K562 (cell line): ENCODE measurements around the gene DAGLA.

ENCODE experiments used
- E2F6 ChIP-seq, 2 experiments: IDR thresholded peaks; 2 replicates each; pipeline ENCODE4 v1.6.1; 2011; ENCODE audit warnings: borderline replicate concordance in 1 of 2, control low read depth in 1 of 2, low read depth in 1 of 2, low read length in 1 of 2, mild to moderate bottlenecking in 1 of 2, mixed read lengths in 1 of 2, moderate library complexity in 1 of 2; ENCODE audit not compliant: insufficient read depth in 1 of 2, insufficient read length in 1 of 2, poor library complexity in 1 of 2, severe bottlenecking in 1 of 2; ENCODE audit errors: extremely low read depth in 1 of 2
- POLR2AphosphoS5 ChIP-seq: IDR thresholded peaks from 2 replicates; pipeline ENCODE4 v1.6.1; 2011; ENCODE audit warnings: mild to moderate bottlenecking, low read depth, low read length, moderate library complexity; ENCODE audit not compliant: control insufficient read depth, insufficient read depth
- TEAD4 ChIP-seq, 2 experiments: sonication (generic) in 1 of 2; formaldehyde crosslinking in 1 of 2; IDR thresholded peaks; 2 replicates each; pipeline versions ENCODE4 v1.6.1 to v1.8.0; 2012 to 2022; ENCODE audit warnings: borderline replicate concordance in 1 of 2, inconsistent platforms in 1 of 2, low read length in 1 of 2, mild to moderate bottlenecking in 1 of 2, missing genetic modification reagents in 1 of 2
- ZBTB26 ChIP-seq: fragments of 450-650 bp; formaldehyde crosslinking; IDR thresholded peaks from 2 replicates; pipeline ENCODE4 v1.4.0; 2022; ENCODE audit warnings: missing genetic modification characterization
- TF ChIP-seq, protein P1 (sequence below): sonication (generic); formaldehyde crosslinking; IDR thresholded peaks from 2 replicates; pipeline ENCODE4 v1.8.1; 2022; ENCODE audit warnings: missing genetic modification reagents

DNA sequence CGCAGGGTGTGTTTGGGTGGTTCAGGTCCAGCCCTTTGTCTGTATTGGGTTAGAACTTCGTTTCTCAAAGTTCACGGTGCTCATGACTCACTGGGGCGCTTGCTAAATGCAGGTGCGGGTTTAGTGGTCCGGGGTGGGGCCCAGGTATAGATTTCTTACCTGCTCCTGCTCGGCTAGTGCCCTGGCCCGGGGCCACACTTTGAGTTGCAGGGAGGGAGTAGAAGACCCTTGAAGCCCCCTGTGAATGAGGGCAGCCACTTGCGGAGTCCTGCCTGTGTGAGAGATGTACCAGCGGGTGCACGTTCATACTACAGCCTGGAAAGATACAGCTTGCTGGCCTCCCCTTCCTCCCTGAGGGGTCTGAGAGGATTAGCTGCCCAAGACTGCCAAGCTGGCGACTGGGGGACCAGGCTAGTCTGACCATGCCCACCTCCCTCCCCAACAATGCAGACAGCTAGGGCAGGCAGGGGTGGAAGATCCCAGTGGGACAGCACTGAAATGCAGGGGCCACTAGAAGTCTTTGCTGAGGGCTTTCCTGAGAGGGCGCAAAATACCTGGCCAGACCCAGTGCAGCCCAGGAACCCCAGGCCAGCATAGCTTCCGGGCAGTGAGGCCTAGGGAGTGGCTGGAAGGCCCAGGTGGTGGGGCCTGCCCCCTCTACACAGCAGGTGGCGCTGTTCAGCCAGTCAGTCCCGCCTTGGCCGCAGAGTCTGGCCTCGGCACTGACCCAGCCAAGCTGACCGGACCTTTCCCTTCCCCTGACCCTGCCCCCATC lies 67.2 kb downstream of the DAGLA start:
- TF ChIP-seq POLR2AphosphoS5 (no peak), TEAD4 (IDR thresholded peaks at IDR 0.05; ENCODE audit: low read length) (no peak), TEAD4 (CRISPR knock-in tag; IDR thresholded peaks at IDR 0.05; ENCODE audit: borderline replicate concordance) (no peak), ZBTB26 (CRISPR knock-in tag) (no peak), E2F6 (IDR thresholded peaks at IDR 0.05; ENCODE audit: borderline replicate concordance in 1 of 2, extremely low read depth in 1 of 2, insufficient read depth in 1 of 2, insufficient read length in 1 of 2, low read depth in 1 of 2, low read length in 1 of 2, poor library complexity in 1 of 2, severe bottlenecking in 1 of 2) (no peak)
- TF ChIP-seq, protein P1, sequence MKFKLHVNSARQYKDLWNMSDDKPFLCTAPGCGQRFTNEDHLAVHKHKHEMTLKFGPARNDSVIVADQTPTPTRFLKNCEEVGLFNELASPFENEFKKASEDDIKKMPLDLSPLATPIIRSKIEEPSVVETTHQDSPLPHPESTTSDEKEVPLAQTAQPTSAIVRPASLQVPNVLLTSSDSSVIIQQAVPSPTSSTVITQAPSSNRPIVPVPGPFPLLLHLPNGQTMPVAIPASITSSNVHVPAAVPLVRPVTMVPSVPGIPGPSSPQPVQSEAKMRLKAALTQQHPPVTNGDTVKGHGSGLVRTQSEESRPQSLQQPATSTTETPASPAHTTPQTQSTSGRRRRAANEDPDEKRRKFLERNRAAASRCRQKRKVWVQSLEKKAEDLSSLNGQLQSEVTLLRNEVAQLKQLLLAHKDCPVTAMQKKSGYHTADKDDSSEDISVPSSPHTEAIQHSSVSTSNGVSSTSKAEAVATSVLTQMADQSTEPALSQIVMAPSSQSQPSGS (CRISPR knock-in tag) = no peak
